ENCODE results near the gene FCHSD2.
A peak's percentile ranks its signal among the peaks of the same experiment; 100 is the strongest.
"Not testable (repeated sequence)": the region's sequence is repeated elsewhere in the genome, so short reads cannot be mapped to it uniquely, and the experiment has no call there.

Gene FCHSD2

DNA sequence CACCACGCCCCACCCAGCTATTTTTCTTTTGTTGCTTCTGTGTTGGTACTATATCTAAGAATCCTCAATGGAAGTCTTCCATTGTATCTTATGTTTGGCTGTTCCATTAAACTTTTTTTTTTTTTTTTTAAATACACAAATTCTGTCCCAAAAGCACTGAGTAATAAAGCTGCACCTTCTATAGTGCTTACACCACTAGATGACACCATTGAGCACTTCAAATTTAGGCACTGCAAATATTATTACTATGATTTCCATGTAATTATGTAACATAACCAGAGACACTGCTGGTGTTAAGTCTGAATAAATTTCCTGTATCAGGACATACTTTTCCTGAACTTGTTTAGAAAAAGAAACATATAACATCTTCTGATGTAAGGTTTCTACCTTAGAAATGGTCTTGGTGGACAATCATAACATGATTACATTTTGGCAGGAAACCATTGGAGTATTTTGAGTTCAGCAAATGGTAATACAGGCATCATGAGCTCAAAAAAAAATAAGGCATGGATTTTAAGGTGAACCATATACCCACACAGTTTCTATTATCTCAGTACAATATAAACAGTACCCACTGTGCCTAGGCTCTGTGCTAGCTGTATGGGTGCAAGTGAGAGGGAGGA, 217.4 kb downstream of the FCHSD2 start:
- peak; percentile 22 for DNase-seq (ENCODE audit: low read depth, low spot score)
- H3K4me3 ChIP-seq (ENCODE audit: low read length): no peak overlapping the region

DNA sequence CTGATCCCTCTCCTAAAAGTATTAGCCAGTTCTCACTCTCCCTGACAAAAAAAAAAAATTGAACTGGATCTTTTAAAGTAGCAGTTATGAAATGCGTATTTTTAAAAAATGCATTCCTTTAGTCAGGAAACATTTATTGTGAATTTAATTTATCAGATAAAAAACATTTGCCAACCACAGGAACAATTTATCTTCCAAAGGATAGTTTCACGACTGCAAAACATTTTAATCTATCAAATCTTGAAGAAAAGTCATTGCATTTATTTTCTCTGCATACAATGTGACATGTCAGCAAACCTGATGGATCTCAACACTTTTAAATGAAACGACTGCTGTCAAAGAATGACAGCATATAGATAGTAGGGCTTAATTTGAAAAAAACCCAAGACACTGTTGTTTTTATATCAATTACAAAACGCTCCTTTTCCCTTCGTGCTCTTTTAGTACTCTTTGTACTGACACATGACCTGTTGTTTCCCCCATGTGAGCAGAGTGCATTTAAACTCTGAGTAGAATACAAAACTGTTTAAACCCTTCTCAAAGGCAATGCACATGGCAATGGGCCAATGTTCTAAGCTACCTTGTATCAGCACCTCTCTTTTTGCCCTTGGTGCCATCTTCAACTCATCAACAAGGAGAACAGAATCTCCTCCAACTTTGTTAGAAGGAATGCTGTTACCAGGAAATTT, 220.9 kb downstream of the FCHSD2 start:
- DNase-seq (ENCODE audit: low read depth, low spot score): no peak
- no peak overlapping the region for H3K4me3 ChIP-seq (ENCODE audit: low read length)

DNA sequence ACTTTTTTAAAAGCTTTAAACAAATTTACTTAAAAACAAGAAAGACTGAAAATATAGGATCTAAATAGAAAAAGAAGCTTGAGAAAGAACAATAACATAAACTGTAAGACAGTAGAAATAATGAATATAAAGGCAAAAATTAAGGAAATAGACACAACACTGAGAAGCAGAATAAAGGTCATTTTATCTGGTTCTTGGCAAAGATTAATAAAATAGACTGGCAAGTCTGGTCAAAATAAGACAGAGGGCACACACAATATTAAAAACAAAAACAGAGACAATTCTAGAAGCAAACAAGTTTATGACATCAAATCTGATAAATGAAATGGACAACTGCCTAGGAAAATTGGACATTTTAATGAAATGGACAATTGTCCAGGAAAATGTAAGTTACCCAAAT, 222.1 kb downstream of the FCHSD2 start:
- DNase-seq (ENCODE audit: low read depth, low spot score): no peak
- H3K4me3 ChIP-seq (ENCODE audit: low read length): no peak overlapping the region

DNA sequence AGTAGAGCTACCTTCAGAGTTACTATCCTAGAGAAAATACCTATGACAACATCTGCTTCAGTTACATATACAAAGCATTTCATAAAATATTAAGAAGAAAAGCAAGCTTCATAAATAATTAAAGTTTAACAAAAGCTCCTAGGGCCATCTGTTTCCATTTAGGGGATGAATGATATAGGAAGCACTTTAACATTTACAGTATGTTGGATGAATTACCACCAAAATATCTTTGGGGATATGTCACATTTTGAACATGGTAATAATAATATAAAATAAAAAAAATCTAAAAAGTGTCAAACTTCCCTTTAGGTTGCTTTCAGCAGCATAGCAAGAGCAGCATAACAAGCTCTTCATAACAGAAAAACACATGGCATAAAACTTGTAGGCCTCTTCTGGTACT, 223.3 kb downstream of the FCHSD2 start:
- H3K4me3 ChIP-seq (ENCODE audit: low read length): no peak overlapping the region
- DNase-seq (ENCODE audit: low read depth, low spot score): no peak

DNA sequence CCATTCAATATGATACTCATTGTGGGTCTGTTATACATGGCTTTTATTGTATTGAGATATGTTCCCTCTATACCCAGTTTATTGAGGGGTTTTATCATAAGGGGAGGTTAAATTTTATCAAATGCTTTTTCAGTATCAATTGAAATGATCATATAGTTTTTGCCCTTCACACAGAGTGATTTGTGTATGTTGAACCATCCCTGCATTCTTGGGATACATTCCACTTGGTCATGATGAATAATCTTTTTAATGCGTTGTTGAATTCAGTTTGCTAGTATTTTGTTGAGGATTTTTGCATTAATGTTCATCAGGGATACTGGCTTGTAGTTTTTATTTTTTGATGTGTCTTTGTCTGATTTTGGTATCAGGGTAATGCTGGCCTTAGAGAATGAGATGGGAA, 229.9 kb downstream of the FCHSD2 start:
- no peak for DNase-seq (ENCODE audit: low read depth, low spot score)
- no peak overlapping the region for H3K4me3 ChIP-seq (ENCODE audit: low read length)

DNA sequence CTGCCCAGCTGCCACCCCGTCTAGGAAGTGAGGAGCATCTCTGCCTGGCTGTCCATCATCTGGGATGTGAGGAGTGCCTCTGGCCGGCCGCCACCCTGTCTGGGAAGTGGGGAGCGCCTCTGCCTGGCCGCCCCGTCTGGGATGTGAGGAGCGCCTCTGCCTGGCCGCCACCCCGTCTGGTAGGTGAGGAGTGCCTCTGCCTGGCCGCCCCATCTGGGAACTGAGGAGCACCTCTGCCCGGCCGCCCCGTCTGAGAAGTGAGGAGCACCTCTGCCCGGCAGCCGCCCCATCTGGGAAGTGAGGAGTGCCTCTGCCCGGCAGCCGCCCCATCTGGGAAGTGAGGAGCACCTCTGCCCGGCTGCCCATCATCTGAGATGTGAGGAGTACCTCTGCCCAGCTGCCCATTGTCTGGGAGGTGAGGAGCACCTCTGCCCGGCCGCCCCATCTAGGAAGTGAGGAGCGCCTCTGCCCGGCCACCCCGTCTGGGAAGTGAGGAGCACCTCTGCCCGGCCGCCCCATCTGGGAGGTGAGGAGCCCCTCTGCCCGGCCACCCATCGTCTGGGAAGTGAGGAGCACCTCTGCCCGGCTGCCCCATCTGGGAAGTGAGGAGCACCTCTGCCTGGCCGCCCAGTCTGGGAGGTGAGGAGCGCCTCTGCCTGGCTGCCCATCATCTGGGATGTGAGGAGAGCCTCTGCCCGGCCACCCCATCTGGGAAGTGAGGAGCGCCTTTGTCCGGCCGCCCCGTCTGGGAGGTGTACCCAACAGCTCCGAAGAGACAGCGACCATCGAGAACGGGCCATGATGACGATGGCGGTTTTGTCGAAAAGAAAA, 232.3 kb downstream of the FCHSD2 start:
- DNase-seq (ENCODE audit: low read depth, low spot score); H3K4me3 ChIP-seq (ENCODE audit: low read length): not testable (repeated sequence)

DNA sequence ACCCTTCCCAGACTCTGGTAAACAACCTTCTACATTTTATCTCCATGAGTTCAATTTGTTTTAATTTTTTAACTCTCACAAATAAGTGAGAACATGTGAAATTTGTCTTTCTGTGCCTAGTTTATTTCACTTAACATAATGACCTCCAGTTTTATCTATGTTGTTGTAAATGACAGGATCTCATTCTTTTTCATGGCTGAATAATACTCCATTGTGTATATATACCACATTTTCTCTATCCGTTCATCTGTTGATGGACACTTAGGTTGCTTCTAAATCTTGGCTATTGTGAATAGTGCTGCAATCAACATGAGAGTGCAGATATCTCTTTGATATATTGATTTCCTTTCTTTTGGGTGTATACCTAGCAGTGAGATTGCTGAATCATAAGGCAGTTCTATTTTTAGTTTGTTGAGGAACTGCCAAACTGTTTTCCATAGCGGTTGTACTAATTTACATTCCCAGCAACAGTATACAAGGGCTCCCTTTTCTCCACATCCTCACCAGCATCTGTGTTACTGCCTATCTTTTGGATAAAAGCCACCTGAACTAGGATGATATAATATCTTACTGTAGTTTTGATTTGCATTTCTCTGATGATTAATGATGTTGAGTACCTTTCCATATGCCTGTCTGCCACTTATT, 234.0 kb downstream of the FCHSD2 start:
- no peak overlapping the region for H3K4me3 ChIP-seq (ENCODE audit: low read length)
- DNase-seq (ENCODE audit: low read depth, low spot score): no peak

DNA sequence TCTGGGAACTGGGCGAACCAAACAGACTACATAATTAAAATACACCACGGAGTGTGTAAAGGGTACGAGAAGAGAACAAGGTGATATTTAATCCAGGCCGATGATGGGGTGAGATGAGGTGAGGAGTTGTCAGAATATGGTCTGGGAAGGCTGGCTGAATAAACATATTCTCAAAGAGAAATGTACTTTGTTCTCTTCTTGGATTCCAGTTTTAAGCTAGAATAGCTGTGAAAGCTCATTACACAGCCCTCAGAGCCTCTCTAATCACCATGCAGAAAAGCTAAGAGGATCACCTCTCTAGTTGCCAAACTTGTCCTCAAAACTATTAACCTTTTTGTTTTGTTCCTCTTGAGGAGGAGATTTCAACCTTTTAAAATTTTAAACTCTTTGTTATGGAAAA, 238.1 kb downstream of the FCHSD2 start:
- H3K4me3 ChIP-seq (ENCODE audit: low read length): no peak overlapping the region
- no peak for DNase-seq (ENCODE audit: low read depth, low spot score)

DNA sequence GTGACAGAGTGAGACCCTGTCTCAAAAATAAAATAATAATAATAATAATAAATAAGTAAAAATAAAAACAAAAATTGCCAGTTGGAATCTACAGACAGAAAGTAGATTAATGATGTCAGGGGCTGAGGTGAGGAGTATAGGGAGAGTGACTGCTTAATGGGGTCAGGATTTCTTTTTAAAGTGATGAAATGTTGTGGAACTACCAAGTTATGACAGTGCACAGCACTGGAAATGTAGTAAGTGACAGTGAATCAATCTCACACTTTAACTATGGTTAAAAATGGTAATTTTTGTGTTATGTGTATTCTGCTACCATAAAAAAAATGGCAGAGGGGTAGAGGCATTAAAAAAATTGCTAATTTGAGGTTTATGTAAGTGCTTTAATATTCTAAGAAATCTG, 240.7 kb downstream of the FCHSD2 start:
- no peak overlapping the region for H3K4me3 ChIP-seq (ENCODE audit: low read length)
- no peak for DNase-seq (ENCODE audit: low read depth, low spot score)

DNA sequence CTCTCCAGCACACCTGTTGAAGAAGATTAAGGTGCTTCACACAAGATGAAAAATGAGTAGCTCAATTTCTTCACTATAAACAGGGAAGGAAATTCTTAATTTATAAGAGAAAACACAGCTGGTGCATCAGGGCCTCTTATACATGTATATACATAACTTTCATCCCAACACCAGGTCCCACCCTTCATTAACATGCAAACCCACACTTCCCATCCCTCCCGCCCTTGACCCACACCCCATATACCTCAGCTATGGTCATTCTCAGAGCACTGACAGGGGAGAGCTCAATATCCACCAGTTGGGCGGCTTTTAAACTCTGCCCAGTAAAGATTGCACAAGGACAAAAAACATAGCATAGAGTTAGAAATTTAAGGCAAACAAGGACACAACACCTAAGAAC, 242.1 kb downstream of the FCHSD2 start:
- no peak overlapping the region for H3K4me3 ChIP-seq (ENCODE audit: low read length)
- DNase-seq (ENCODE audit: low read depth, low spot score): no peak

DNA sequence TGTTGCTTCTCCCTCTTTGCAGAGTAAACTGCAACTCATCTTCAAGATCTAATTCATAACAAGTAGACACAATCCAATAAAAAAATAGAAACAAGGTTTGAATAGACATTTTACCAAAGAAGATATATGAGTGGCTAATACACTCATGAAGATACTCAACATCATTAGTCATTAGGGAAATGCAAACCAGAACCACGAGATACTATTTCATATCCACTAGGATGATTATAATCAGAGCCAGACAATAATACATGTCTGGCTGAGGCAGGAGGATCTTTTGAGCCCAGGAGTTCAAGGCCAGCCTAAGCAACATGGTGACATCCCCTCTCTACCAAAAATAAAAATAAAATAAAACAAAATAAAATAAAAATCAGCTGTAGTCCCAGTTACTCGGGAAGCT, 242.9 kb downstream of the FCHSD2 start:
- no peak for DNase-seq (ENCODE audit: low read depth, low spot score)
- no peak overlapping the region for H3K4me3 ChIP-seq (ENCODE audit: low read length)

DNA sequence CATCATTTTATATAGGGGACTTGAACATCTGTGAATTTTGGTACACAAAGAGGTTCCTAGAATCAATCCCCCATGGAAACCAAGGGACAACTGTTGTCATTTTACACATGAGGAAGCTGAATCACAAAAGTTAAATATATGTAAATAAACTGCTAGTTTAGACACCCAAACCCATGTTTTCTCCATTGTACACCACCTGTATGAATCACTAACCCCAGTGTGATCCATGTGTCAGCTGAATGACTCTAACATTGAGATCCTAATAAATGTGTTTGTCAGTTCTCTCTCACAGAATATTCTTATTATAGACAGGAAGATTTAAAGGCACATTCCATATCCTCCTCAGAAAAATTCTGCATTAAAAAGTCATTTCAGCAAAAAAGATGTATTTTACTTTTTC, 244.6 kb downstream of the FCHSD2 start:
- no peak overlapping the region for H3K4me3 ChIP-seq (ENCODE audit: low read length)
- DNase-seq (ENCODE audit: low read depth, low spot score): no peak

DNA sequence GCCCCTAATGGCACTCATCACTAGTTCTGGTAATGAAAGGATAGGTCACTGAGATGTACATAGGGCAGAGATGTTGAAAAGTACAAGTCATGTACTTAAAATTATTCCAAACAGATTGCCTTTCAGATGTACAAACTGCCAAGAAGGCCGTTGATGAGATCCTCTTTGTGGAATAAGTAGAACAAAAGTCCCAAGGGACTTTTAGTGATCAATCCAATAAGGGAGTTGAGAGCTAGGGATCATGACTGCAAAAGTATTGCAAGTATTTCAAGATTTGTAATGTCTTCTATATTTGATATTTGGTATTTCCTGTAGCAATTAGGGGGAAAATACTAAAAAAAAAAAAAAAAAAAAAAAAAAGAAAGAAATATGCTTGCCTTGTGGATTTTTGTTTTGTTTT, 245.7 kb downstream of the FCHSD2 start:
- DNase-seq (ENCODE audit: low read depth, low spot score): no peak
- no peak overlapping the region for H3K4me3 ChIP-seq (ENCODE audit: low read length)

DNA sequence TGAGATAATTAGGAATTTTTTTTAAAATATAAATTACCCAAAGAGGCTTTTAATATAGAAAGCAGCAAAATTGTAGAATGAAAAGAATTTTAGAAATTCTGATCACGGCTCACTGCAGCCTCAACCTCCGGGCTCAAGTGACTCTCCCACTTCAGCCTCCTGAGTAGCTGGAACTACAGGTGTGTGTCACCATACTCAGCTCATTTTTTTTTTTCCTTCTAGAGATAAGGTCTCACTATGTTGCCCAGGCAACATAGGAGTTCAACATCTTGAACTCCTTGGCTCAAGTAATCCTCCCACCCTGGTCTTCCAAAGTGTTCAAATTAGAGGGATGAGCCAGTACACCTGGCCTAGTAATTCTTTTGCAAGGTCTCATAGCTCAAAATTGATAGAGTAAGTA, 251.2 kb downstream of the FCHSD2 start:
- no peak overlapping the region for H3K4me3 ChIP-seq (ENCODE audit: low read length)
- no peak for DNase-seq (ENCODE audit: low read depth, low spot score)

DNA sequence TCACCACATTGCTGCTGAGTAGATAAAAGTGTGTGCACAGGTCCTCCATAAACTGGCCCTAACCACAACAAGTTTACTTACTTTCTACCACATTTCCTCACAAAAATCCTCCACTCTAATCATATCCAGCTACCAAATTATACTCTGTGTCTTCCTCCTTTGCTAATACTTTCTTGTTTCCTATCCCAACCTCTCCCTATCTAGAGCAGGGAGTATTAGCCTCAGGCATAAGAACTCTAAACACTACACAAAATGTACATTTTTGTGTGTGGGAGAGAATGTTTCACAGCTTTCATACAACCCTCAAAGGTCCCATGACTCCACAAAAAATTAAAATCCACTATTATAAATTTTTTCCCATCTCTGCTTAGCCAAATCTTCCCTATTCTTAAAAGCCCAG, 255.5 kb downstream of the FCHSD2 start:
- no peak for DNase-seq (ENCODE audit: low read depth, low spot score)
- no peak overlapping the region for H3K4me3 ChIP-seq (ENCODE audit: low read length)

DNA sequence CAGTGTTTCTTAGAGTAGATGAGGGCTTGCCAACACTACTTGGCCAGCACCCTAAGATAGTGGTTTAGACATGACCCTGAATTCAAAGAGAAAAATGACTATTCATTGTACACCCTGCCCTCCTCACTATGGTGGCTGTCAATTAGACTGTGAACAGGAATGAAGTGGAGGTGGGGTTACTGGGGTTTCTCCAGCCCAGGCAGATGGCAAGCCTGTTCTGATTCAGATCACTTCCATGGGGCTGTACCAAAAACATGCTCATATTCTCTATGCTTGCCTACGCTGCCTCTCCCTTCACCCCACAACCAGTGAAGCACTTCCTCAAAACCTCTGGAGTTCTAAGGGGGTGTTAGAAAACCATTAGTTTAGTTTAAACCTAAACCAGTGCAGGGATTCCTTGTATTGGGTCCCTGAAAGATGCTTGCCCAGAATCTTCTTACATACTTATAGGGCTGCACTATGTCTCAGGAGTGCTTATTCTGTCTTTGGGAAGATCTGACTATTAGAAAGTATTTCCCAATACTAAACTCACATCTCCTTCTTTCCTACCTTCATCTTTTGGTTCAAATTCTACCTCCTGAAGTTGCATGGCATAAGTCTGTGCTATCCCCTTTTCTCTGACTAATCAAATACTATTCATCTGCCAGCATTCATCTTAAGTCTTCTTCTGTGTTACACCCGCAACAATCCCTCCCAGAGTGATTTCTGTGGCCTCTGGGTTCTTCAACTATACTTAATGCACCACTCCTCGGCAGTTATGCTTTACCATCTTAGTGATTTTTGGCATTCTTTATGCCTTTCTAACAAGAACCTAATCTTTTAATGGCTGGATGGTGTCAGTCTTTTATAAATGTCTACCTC, 256.1 kb downstream of the FCHSD2 start:
- H3K4me3 ChIP-seq (ENCODE audit: low read length): no peak overlapping the region
- no peak for DNase-seq (ENCODE audit: low read depth, low spot score)

DNA sequence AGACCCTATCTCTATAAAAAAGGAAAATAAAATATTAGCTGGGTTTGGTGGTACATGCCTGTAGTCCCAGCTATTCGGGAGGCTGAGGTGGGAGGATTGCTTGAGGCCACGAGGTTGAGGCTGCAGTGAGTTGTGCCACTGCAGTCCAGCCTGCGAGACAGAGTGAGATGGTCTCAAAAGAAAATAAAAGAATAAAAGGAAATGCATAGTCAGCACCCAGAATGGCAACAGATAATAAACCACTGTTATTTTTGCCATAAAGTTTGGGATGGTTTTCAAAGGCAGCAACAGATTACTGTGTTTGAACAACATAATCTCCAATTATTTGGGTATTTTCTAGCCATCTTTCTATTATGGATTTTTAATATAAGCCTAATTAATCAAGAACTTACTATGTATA, 266.0 kb downstream of the FCHSD2 start:
- DNase-seq (ENCODE audit: low read depth, low spot score): no peak

DNA sequence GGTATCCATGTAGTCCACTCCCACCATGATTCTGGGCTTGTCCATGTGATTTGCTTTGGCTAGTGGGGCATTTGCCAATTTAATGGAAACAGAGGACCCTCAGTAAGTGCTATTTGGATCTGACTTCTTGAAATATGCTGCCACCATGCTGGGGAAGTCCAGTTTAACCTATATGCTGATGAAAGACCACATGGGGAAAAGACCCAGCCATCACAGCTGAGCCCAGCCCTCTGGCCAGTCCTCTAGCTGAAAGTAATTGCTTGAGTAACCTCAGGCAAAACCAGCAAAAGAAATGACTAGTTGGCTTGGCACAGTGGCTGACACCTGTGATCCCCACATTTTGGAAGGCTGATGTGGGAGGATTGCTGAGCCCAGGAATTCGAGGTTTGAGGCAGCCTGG, 266.4 kb downstream of the FCHSD2 start:
- DNase-seq (ENCODE audit: low read depth, low spot score): no peak
- no peak overlapping the region for H3K4me3 ChIP-seq (ENCODE audit: low read length)

More for the DNA sequence above, 266.0 kb downstream of the FCHSD2 start:
- H3K4me3 ChIP-seq (ENCODE audit: low read length): no peak overlapping the region

DNA sequence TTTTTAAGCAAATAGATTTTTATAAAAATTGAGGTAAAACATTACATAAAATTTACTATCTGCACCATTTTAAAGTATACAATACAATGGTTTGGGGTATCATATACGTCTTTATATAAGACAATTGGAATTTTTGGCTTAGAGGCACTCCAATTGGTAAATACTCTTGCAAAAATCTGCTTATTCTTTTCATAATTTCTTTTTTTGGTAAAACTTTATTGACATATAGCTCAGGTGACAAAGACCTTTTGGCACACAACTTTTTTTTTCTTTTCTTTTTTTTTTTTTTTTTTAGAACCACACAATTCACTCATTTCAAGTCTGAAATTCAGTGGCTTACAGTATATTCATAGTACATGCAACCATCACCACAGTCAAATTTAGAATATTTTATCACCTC, 270.1 kb downstream of the FCHSD2 start:
- DNase-seq (ENCODE audit: low read depth, low spot score): no peak
- no peak overlapping the region for H3K4me3 ChIP-seq (ENCODE audit: low read length)
